ENCODE results near the gene NEUROD6.
A peak's percentile ranks its signal among the peaks of the same experiment; 100 is the strongest.

Gene NEUROD6

DNA sequence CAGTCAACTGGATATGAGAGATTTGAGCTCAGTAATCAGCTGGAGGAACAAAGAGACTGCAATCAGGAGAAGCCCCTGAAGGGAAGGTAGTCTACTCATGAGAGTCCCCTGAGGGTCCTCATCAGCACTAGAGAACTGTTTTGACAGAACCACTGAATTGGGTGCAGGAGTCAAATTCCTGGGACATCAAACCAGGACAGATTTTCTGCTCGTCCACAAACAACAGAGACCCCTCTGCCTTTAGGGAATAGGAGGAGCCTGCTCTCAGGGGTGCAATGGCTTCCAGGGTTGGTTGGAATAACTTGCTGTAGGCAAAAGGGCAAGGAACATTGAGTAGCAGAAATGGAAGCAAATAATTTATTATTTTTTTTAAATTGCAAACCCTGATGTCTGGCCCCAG is 21.9 kb upstream of the NEUROD6 start:
- no peaks in the 10 kb centered on the region for H3K9me3 ChIP-seq (ENCODE audit: control insufficient read depth, insufficient read depth, low read length)
- H3K9ac ChIP-seq (ENCODE audit: low read depth, low read length) = no peak overlapping the region
- no peaks in the 10 kb centered on the region for H3K36me3 ChIP-seq (ENCODE audit: control insufficient read depth, insufficient read depth, low read length)
- no peaks in the 10 kb centered on the region; the same call in 1 of the 2 replicates for H3K4me1 ChIP-seq (ENCODE audit: control insufficient read depth, insufficient read depth, low read length)
- no peak overlapping the region for H3K4me3 ChIP-seq (ENCODE audit: low read depth, low read length)
- H3K27ac ChIP-seq (ENCODE audit: low read depth, low read length) = no peak overlapping the region
- H3K27me3 ChIP-seq (ENCODE audit: control insufficient read depth, insufficient read depth, low read length) = no peaks in the 10 kb centered on the region

DNA sequence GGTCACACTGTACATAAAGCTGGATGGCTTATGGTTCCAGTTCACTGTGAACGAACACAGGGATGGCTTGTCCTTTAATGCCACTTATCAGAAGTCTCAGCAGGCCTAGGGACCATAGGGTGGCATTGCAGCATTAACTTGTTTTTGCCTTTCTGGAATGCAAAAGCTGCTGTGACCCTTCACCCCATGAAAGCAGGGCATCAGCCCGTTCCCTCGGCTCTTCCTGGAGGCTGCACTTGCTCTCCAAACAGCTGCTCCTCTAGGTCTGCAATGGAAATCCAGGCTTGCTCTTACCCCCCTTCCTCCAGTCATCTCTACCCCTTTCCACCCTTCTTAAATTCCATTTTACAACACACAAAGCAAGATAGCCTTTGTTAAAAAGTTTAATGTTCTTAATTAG is 17.9 kb upstream of the NEUROD6 start:
- Histone ChIP-seq H3K36me3 (ENCODE audit: control insufficient read depth, insufficient read depth, low read length) (no peaks in the 10 kb centered on the region), H3K9me3 (ENCODE audit: control insufficient read depth, insufficient read depth, low read length) (no peaks in the 10 kb centered on the region), H3K9ac (ENCODE audit: low read depth, low read length) (no peak overlapping the region), H3K27ac (ENCODE audit: low read depth, low read length) (no peak overlapping the region), H3K4me3 (ENCODE audit: low read depth, low read length) (no peak overlapping the region), H3K4me1 (ENCODE audit: control insufficient read depth, insufficient read depth, low read length) (no peaks in the 10 kb centered on the region; the same call in 1 of the 2 replicates), H3K27me3 (ENCODE audit: control insufficient read depth, insufficient read depth, low read length) (no peaks in the 10 kb centered on the region)

DNA sequence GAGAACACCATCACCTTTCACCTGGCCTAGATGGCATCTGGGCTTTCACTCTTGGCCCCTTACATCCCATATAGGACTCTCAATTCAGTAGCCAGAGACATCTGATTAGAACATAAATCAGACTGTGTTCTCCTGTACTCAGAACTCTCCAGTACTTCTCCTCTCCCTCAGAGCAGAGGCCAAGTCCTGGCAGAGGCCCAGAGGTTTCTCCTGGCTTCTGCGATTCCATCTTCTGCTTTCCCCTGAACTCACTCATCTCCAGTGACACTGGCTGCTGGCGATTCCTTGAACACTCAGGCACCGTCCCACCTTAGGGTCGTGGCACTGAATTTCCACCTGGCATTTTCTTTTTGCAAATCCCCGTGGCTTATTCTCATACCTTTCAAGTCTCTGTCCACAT is 4.9 kb upstream of the NEUROD6 start:
- H3K4me1 ChIP-seq (ENCODE audit: control insufficient read depth, insufficient read depth, low read length) = no peaks in the 10 kb centered on the region
- no peak overlapping the region for H3K9ac ChIP-seq (ENCODE audit: low read depth, low read length)
- H3K4me3 ChIP-seq (ENCODE audit: low read depth, low read length) = no peak overlapping the region

DNA sequence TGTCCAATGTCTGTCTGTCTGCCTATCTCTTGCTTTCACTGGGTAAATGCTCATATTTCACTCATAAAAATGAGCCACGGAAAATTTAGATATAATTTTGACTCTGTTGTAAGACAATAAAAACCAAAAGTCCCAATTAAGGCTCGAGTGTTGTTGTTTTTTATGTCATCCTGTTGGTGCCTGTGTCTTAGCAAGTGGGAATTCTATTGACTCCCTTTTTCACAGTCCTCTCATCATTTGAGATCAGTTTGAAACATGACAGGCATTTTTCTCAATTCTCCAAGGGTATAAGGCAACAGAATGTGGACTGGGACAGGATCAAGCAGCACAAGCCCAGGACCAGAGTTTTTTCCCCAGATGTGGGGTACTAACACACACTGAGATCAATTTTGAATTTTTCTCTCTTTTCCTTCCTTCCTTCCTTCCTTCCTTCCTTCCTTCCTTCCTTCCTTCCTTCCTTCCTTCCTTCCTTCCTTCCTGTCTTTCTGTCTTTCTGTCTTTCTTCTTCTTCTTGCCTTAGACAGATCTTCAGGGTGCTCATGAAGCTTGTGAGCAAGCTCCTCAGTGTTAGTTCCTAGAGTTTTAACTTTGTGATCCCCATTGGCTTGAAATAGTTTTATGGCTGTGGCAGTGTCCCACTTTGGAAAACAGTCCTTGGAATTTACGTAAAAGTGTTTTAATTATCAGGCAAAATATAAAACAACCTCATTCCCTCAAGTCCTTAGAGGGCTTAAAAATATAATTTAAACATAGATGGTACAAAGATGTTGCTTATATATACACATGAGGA is 3.2 kb upstream of the NEUROD6 start:
- no peak overlapping the region for H3K4me3 ChIP-seq (ENCODE audit: low read depth, low read length)
- no peak overlapping the region for H3K27ac ChIP-seq (ENCODE audit: low read depth, low read length)

More for the DNA sequence above, 4.9 kb upstream of the NEUROD6 start:
- Histone ChIP-seq H3K27ac (ENCODE audit: low read depth, low read length) (no peak overlapping the region), H3K36me3 (ENCODE audit: control insufficient read depth, insufficient read depth, low read length) (no peaks in the 10 kb centered on the region), H3K27me3 (ENCODE audit: control insufficient read depth, insufficient read depth, low read length) (no peaks in the 10 kb centered on the region), H3K9me3 (ENCODE audit: control insufficient read depth, insufficient read depth, low read length) (no peaks in the 10 kb centered on the region)

DNA sequence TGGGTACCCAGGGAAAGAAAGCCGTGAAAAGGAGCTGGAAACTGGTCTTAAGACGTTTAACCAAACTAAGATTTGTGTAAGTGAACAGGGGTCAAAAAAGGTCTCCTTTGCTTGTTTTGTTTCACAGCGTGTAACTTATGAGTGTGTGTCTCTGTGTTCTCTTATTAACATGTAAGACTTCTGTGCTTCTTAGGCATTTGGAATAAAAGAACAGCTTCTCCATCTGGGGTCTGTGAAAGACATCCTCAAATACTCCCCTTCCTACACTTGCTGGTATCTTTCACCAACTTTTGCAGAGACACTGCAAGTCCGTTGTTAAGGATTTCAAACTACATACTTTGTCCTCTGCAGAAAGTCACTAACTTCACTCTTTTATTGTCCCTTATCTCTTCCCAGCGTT is 615 bp upstream of the NEUROD6 start:
- H3K4me1 ChIP-seq (ENCODE audit: control insufficient read depth, insufficient read depth, low read length) = peaks cover 5% of the 10 kb centered on the region; the same call in 1 of the 2 replicates
- no peak overlapping the region for H3K9ac ChIP-seq (ENCODE audit: low read depth, low read length)
- H3K27me3 ChIP-seq (ENCODE audit: control insufficient read depth, insufficient read depth, low read length) = peaks cover 16% of the 10 kb centered on the region
- no peaks in the 10 kb centered on the region for H3K36me3 ChIP-seq (ENCODE audit: control insufficient read depth, insufficient read depth, low read length)
- no peaks in the 10 kb centered on the region for H3K9me3 ChIP-seq (ENCODE audit: control insufficient read depth, insufficient read depth, low read length)
- H3K4me3 ChIP-seq (ENCODE audit: low read depth, low read length) = no peak overlapping the region
- H3K27ac ChIP-seq (ENCODE audit: low read depth, low read length) = no peak overlapping the region

More for the DNA sequence above, 3.2 kb upstream of the NEUROD6 start:
- Histone ChIP-seq H3K9ac (ENCODE audit: low read depth, low read length) (no peak overlapping the region), H3K36me3 (ENCODE audit: control insufficient read depth, insufficient read depth, low read length) (no peaks in the 10 kb centered on the region), H3K9me3 (ENCODE audit: control insufficient read depth, insufficient read depth, low read length) (no peaks in the 10 kb centered on the region), H3K4me1 (ENCODE audit: control insufficient read depth, insufficient read depth, low read length) (no peaks in the 10 kb centered on the region), H3K27me3 (ENCODE audit: control insufficient read depth, insufficient read depth, low read length) (no peaks in the 10 kb centered on the region; the same call in 1 of the 2 replicates)

DNA sequence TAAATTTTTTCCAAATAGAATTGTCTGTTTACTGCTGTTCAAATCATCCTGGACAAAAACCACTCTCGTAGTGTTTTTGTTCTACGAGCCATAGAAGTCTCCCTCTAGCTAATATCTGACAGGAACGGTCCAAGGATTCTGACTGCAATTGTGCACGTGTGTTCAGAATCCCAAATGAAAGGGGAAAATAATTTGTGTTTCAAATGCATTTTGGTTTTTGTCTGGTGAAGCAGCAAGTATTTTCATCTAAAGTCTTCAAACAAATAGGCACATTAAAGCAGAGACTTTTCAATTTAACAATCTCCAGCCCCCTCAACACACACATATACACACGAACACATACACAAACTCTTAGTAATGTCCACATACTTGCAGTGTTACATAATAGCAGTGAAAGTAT is 475 bp downstream of the NEUROD6 start:
- Histone ChIP-seq H3K9me3 (ENCODE audit: control insufficient read depth, insufficient read depth, low read length) (no peaks in the 10 kb centered on the region), H3K36me3 (ENCODE audit: control insufficient read depth, insufficient read depth, low read length) (no peaks in the 10 kb centered on the region), H3K4me3 (ENCODE audit: low read depth, low read length) (no peak overlapping the region), H3K9ac (ENCODE audit: low read depth, low read length) (no peak overlapping the region), H3K27me3 (ENCODE audit: control insufficient read depth, insufficient read depth, low read length) (peaks cover 26% of the 10 kb centered on the region), H3K4me1 (ENCODE audit: control insufficient read depth, insufficient read depth, low read length) (peaks cover 5% of the 10 kb centered on the region; the same call in 1 of the 2 replicates), H3K27ac (ENCODE audit: low read depth, low read length) (no peak overlapping the region)

DNA sequence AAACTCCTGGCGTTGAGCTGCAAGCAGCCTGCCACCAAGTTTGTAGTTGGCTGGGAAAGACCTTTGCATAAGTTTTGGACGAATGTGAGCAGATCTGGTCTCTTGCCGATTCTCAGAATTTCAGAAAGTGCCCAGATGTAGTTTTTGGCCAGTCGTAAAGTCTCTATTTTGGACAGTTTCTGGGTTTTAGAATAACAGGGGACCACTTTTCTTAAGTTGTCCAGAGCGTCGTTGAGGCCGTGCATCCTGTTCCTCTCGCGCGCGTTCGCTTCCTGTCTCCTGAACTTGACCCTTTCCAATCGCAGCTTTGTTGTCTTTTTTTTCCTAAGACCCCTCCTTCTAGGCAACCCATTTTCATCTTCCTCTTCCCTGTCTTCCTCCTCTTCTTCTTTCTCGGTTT is 1.8 kb downstream of the NEUROD6 start:
- Histone ChIP-seq H3K4me3 (ENCODE audit: low read depth, low read length) (no peak overlapping the region), H3K4me1 (ENCODE audit: control insufficient read depth, insufficient read depth, low read length) (peaks cover 5% of the 10 kb centered on the region; the same call in 1 of the 2 replicates), H3K27me3 (ENCODE audit: control insufficient read depth, insufficient read depth, low read length) (peaks cover 32% of the 10 kb centered on the region), H3K9me3 (ENCODE audit: control insufficient read depth, insufficient read depth, low read length) (no peaks in the 10 kb centered on the region), H3K9ac (ENCODE audit: low read depth, low read length) (no peak overlapping the region), H3K36me3 (ENCODE audit: control insufficient read depth, insufficient read depth, low read length) (no peaks in the 10 kb centered on the region), H3K27ac (ENCODE audit: low read depth, low read length) (no peak overlapping the region)

DNA sequence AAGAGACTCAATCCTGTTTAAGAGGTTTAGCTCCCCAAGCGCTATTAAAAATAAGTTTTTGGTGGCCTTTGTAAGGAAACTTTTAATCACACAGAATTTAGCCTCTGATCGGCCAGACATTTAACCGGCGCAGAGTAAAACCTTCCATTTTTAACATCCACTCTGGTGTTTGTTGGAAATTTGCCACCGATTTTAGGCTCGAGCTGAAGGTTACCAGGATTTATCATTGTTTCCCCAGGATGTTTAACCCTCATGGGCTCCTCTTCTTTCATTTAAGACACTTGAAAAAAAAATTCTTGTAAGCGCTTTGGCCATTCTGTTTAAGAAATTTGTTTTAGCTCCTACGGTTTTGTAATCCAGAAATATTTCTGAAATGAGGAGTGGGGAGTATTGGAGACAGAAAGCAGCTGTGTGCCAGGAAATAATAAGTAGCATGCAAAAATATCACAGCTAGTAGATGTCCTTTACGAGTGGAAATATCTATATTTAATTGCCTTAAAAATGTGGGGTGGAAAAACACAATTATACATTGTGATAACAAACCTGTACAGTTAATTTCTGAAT is 3.4 kb downstream of the NEUROD6 start:
- Histone ChIP-seq H3K9ac (ENCODE audit: low read depth, low read length) (no peak overlapping the region), H3K27me3 (ENCODE audit: control insufficient read depth, insufficient read depth, low read length) (peaks cover 32% of the 10 kb centered on the region), H3K9me3 (ENCODE audit: control insufficient read depth, insufficient read depth, low read length) (no peaks in the 10 kb centered on the region), H3K27ac (ENCODE audit: low read depth, low read length) (no peak overlapping the region), H3K4me3 (ENCODE audit: low read depth, low read length) (peak overlapping the region; percentile 69), H3K36me3 (ENCODE audit: control insufficient read depth, insufficient read depth, low read length) (no peaks in the 10 kb centered on the region), H3K4me1 (ENCODE audit: control insufficient read depth, insufficient read depth, low read length) (peaks cover 5% of the 10 kb centered on the region; the same call in 1 of the 2 replicates)

DNA sequence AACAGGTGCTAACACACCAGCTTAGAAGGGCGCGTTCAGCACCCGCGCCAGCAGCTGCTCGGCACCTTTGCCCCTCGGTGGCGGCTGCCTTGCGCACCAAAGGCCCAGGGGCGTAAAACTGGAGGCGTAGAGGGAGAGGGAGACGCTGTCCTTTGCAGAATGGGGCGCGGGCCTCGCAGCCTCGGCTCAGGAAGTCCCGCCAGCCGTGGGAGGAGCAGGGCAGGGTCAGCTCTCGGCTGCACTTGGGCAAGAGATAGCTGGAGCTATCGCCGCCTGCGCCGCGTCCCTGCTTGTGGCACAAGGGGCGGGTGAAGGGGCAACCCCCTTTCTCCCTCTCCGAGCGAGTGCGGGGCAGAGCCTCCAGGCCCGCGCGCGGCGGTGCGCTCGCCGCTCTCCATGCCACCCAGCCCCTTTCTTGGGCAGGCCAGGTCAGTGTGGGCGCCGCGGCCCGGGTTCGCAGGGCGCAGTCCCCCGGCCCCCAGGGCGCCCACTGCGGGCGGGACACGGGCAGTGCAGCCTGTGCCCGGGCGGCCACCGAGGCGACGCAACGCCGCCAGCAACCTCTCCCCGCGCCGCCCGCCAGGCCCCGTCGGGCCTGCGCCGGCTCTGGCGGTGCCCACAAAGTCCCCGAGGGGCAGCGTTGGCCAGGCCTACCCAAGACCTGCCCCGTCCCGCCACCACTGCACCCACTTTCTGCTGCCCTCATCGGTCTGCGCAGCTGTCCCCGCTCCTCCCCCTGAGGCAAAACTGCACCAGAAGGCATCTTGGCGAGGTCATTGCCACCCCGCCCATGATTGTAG is 4.1 kb downstream of the NEUROD6 start:
- Histone ChIP-seq H3K4me3 (ENCODE audit: low read depth, low read length) (peak overlapping the region; percentile 69), H3K9me3 (ENCODE audit: control insufficient read depth, insufficient read depth, low read length) (no peaks in the 10 kb centered on the region), H3K9ac (ENCODE audit: low read depth, low read length) (no peak overlapping the region), H3K4me1 (ENCODE audit: control insufficient read depth, insufficient read depth, low read length) (peaks cover 5% of the 10 kb centered on the region; the same call in 1 of the 2 replicates), H3K27me3 (ENCODE audit: control insufficient read depth, insufficient read depth, low read length) (peaks cover 32% of the 10 kb centered on the region), H3K36me3 (ENCODE audit: control insufficient read depth, insufficient read depth, low read length) (no peaks in the 10 kb centered on the region), H3K27ac (ENCODE audit: low read depth, low read length) (no peak overlapping the region)

DNA sequence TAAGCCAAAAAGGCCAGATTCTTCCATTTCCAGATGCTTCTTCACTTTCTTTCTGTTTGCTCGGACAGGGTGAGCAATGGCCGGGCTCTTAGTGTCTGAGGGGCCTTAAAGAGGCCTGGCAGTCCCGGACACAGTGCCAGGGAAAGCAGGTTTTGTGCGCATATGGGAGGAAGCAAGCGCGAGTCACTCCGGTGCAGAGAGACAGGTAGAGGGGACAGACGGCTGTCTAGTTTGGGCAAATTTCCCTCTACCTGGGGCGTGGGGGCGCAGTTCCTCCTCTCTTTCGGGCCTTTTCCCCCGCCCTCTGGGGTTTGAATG is 4.7 kb downstream of the NEUROD6 start:
- Histone ChIP-seq H3K9ac (ENCODE audit: low read depth, low read length) (no peak overlapping the region), H3K27me3 (ENCODE audit: control insufficient read depth, insufficient read depth, low read length) (peaks cover 32% of the 10 kb centered on the region), H3K4me3 (ENCODE audit: low read depth, low read length) (peak overlapping the region; percentile 69), H3K9me3 (ENCODE audit: control insufficient read depth, insufficient read depth, low read length) (no peaks in the 10 kb centered on the region), H3K4me1 (ENCODE audit: control insufficient read depth, insufficient read depth, low read length) (peaks cover 5% of the 10 kb centered on the region; the same call in 1 of the 2 replicates), H3K36me3 (ENCODE audit: control insufficient read depth, insufficient read depth, low read length) (no peaks in the 10 kb centered on the region), H3K27ac (ENCODE audit: low read depth, low read length) (no peak overlapping the region)
